ENCODE results near the gene PLXNB3. TPM values are rescaled to one million over a fixed set of nuclear protein-coding genes. Genes with fewer than 3 reads are reported as not detected.
A peak's percentile ranks its signal among the peaks of the same experiment; 100 is the strongest.

Gene PLXNB3
- polyA plus RNA-seq, 1 donor, result 5.0 TPM

GRCh38 chrX:153782871-153783270, 18.8 kb downstream of the PLXNB3 start:
- no peak overlapping the region for H3K4me3 ChIP-seq (ENCODE audit: low read length)
- H3K27me3 ChIP-seq (ENCODE audit: control insufficient read depth, insufficient read depth, low read length), result peaks cover 11% of the 10 kb centered on the region
- no peaks in the 10 kb centered on the region for H3K4me1 ChIP-seq (ENCODE audit: control insufficient read depth, insufficient read depth, low read length)
- WGBS (ENCODE audit: insufficient coverage, low lambda C conversion rate), result no CpG with 5 or more reads among the region's 14 CpGs
- H3K27ac ChIP-seq (ENCODE audit: low read length), result no peak overlapping the region
- DNase-seq, result no peak
- peaks cover 3% of the 10 kb centered on the region for H3K9me3 ChIP-seq (ENCODE audit: control insufficient read depth, low read depth, low read length)
- peaks cover 17% of the 10 kb centered on the region for H3K36me3 ChIP-seq (ENCODE audit: control insufficient read depth, insufficient read depth, low read length)

GRCh38 chrX:153783378-153784013, 19.4 kb downstream of the PLXNB3 start:
- WGBS (ENCODE audit: insufficient coverage, low lambda C conversion rate), result no CpG with 5 or more reads among the region's 24 CpGs
- Histone ChIP-seq H3K4me3 (ENCODE audit: low read length) (no peak overlapping the region), H3K36me3 (ENCODE audit: control insufficient read depth, insufficient read depth, low read length) (peaks cover 19% of the 10 kb centered on the region), H3K27ac (ENCODE audit: low read length) (no peak overlapping the region), H3K9me3 (ENCODE audit: control insufficient read depth, low read depth, low read length) (peaks cover 3% of the 10 kb centered on the region), H3K27me3 (ENCODE audit: control insufficient read depth, insufficient read depth, low read length) (peaks cover 11% of the 10 kb centered on the region), H3K4me1 (ENCODE audit: control insufficient read depth, insufficient read depth, low read length) (no peaks in the 10 kb centered on the region)
- no peak for DNase-seq

- Histone ChIP-seq H3K27ac (ENCODE audit: low read length) (no peak overlapping the region), H3K4me1 (ENCODE audit: control insufficient read depth, insufficient read depth, low read length) (no peaks in the 10 kb centered on the region), H3K27me3 (ENCODE audit: control insufficient read depth, insufficient read depth, low read length) (peaks cover 11% of the 10 kb centered on the region), H3K36me3 (ENCODE audit: control insufficient read depth, insufficient read depth, low read length) (peaks cover 19% of the 10 kb centered on the region), H3K4me3 (ENCODE audit: low read length) (no peak overlapping the region), H3K9me3 (ENCODE audit: control insufficient read depth, low read depth, low read length) (no peaks in the 10 kb centered on the region)
- no CpG with 5 or more reads among the region's 27 CpGs for WGBS (ENCODE audit: insufficient coverage, low lambda C conversion rate)
- DNase-seq, result no peak
These were observed 20.4 kb downstream of the PLXNB3 start for GRCh38 chrX:153784325-153784967.

GRCh38 chrX:153786669-153787068, 22.6 kb downstream of the PLXNB3 start:
- Histone ChIP-seq H3K27me3 (ENCODE audit: control insufficient read depth, insufficient read depth, low read length) (no peaks in the 10 kb centered on the region), H3K9me3 (ENCODE audit: control insufficient read depth, low read depth, low read length) (no peaks in the 10 kb centered on the region), H3K4me1 (ENCODE audit: control insufficient read depth, insufficient read depth, low read length) (no peaks in the 10 kb centered on the region), H3K27ac (ENCODE audit: low read length) (no peak overlapping the region), H3K4me3 (ENCODE audit: low read length) (no peak overlapping the region), H3K36me3 (ENCODE audit: control insufficient read depth, insufficient read depth, low read length) (peaks cover 21% of the 10 kb centered on the region)
- no peak for DNase-seq
- no CpG with 5 or more reads among the region's 15 CpGs for WGBS (ENCODE audit: insufficient coverage, low lambda C conversion rate)

- no peak overlapping the region for H3K4me3 ChIP-seq (ENCODE audit: low read length)
- no CpG with 5 or more reads among the region's 12 CpGs for WGBS (ENCODE audit: insufficient coverage, low lambda C conversion rate)
- peaks cover 23% of the 10 kb centered on the region for H3K36me3 ChIP-seq (ENCODE audit: control insufficient read depth, insufficient read depth, low read length)
- no peak for DNase-seq
- no peaks in the 10 kb centered on the region for H3K27me3 ChIP-seq (ENCODE audit: control insufficient read depth, insufficient read depth, low read length)
- H3K9me3 ChIP-seq (ENCODE audit: control insufficient read depth, low read depth, low read length), result no peaks in the 10 kb centered on the region
- H3K4me1 ChIP-seq (ENCODE audit: control insufficient read depth, insufficient read depth, low read length), result no peaks in the 10 kb centered on the region
- H3K27ac ChIP-seq (ENCODE audit: low read length), result no peak overlapping the region
These were observed 25.6 kb downstream of the PLXNB3 start for GRCh38 chrX:153789654-153790053.

GRCh38 chrX:153791104-153791852, 27.2 kb downstream of the PLXNB3 start:
- H3K9me3 ChIP-seq (ENCODE audit: control insufficient read depth, low read depth, low read length), result no peaks in the 10 kb centered on the region
- DNase-seq, result no peak
- peaks cover 10% of the 10 kb centered on the region for H3K4me1 ChIP-seq (ENCODE audit: control insufficient read depth, insufficient read depth, low read length)
- peaks cover 19% of the 10 kb centered on the region for H3K36me3 ChIP-seq (ENCODE audit: control insufficient read depth, insufficient read depth, low read length)
- H3K4me3 ChIP-seq (ENCODE audit: low read length), result no peak overlapping the region
- no peaks in the 10 kb centered on the region for H3K27me3 ChIP-seq (ENCODE audit: control insufficient read depth, insufficient read depth, low read length)
- H3K27ac ChIP-seq (ENCODE audit: low read length), result no peak overlapping the region
- WGBS (ENCODE audit: insufficient coverage, low lambda C conversion rate), result no CpG with 5 or more reads among the region's 17 CpGs

GRCh38 chrX:153792368-153792767, 28.3 kb downstream of the PLXNB3 start:
- Histone ChIP-seq H3K4me1 (ENCODE audit: control insufficient read depth, insufficient read depth, low read length) (peaks cover 10% of the 10 kb centered on the region), H3K27me3 (ENCODE audit: control insufficient read depth, insufficient read depth, low read length) (no peaks in the 10 kb centered on the region), H3K4me3 (ENCODE audit: low read length) (no peak overlapping the region), H3K27ac (ENCODE audit: low read length) (no peak overlapping the region), H3K9me3 (ENCODE audit: control insufficient read depth, low read depth, low read length) (no peaks in the 10 kb centered on the region), H3K36me3 (ENCODE audit: control insufficient read depth, insufficient read depth, low read length) (peaks cover 17% of the 10 kb centered on the region)
- no CpG with 5 or more reads among the region's 6 CpGs for WGBS (ENCODE audit: insufficient coverage, low lambda C conversion rate)
- no peak for DNase-seq

- peak overlapping the region; percentile 97 for H3K27ac ChIP-seq (ENCODE audit: low read length)
- no CpG with 5 or more reads among the region's 7 CpGs for WGBS (ENCODE audit: insufficient coverage, low lambda C conversion rate)
- no peaks in the 10 kb centered on the region for H3K27me3 ChIP-seq (ENCODE audit: control insufficient read depth, insufficient read depth, low read length)
- no peaks in the 10 kb centered on the region for H3K9me3 ChIP-seq (ENCODE audit: control insufficient read depth, low read depth, low read length)
- peak in 1 of 2 donors; percentile 19 for DNase-seq
- H3K4me3 ChIP-seq (ENCODE audit: low read length), result peak overlapping the region; percentile 93
- H3K4me1 ChIP-seq (ENCODE audit: control insufficient read depth, insufficient read depth, low read length), result peaks cover 10% of the 10 kb centered on the region
- H3K36me3 ChIP-seq (ENCODE audit: control insufficient read depth, insufficient read depth, low read length), result peaks cover 21% of the 10 kb centered on the region
These were observed 29.2 kb downstream of the PLXNB3 start for GRCh38 chrX:153793291-153793690.

GRCh38 chrX:153794018-153794896, 30.2 kb downstream of the PLXNB3 start, which contains the start of the genes IDH3G and SSR4:
Gene IDH3G (minus strand): TSS chrX:153794375. CDS start chrX:153794326, 49 bp downstream.
Gene SSR4 (plus strand): TSS chrX:153794668. CDS start chrX:153794688, 20 bp downstream.
- no peaks in the 10 kb centered on the region for H3K9me3 ChIP-seq (ENCODE audit: control insufficient read depth, low read depth, low read length)
- H3K4me1 ChIP-seq (ENCODE audit: control insufficient read depth, insufficient read depth, low read length), result peaks cover 10% of the 10 kb centered on the region
- WGBS (ENCODE audit: insufficient coverage, low lambda C conversion rate), result no CpG with 5 or more reads among the region's 92 CpGs
- peak within 1 kb of the TSS; percentile 93 for H3K4me3 ChIP-seq (ENCODE audit: low read length)
- H3K27ac ChIP-seq (ENCODE audit: low read length), result peak within 1 kb of the TSS; percentile 97
- peak; percentile 95 to 96 for DNase-seq
- H3K27me3 ChIP-seq (ENCODE audit: control insufficient read depth, insufficient read depth, low read length), result no peaks in the 10 kb centered on the region
- H3K36me3 ChIP-seq (ENCODE audit: control insufficient read depth, insufficient read depth, low read length), result peaks cover 25% of the 10 kb centered on the region

All from large intestine (tissue), 3 donors.